NT2/D1 (cell line): ENCODE results near the gene AUP1.

Experiments
- SUZ12 ChIP-seq: IDR thresholded peaks from 2 replicates; pipeline ENCODE4 v1.6.1; 2011; ENCODE audit not compliant: insufficient read length, insufficient read depth; ENCODE audit errors: extremely low read depth
- YY1 ChIP-seq: IDR thresholded peaks from 2 replicates; pipeline ENCODE4 v1.6.1; 2011; ENCODE audit not compliant: insufficient read length, insufficient read depth
- ZNF274 ChIP-seq: IDR thresholded peaks from 2 replicates; pipeline ENCODE4 v1.6.1; 2011; ENCODE audit warnings: mild to moderate bottlenecking, low read depth, low read length

DNA sequence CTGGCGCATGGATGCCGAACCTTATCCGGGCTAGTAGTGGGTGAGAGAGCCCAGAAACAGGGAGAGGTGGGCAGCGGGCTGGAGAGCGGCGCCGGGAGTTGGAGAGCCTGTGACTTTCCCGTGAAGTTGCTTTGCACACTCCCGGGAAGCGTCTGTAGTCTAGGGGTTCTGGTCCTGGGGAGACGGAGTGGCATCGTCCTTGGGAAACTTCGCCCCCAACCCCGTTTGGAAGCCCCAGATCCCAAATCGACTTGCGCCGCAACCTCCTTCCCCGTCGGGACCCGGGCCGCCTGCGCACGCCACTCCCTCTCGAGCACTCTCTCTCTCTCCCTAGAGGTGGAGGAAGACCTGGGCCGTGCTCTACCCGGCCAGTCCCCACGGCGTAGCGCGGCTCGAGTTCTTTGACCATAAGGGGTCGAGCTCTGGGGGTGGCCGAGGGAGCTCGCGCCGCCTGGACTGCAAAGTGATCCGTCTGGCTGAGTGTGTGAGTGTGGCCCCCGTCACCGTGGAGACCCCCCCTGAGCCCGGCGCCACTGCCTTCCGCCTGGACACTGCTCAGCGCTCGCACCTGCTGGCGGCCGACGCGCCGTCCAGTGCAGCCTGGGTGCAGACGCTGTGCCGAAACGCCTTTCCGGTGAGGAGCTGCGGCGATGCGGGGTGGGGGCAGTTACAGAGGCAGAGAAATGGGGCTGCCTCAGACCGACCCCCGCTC lies 25.5 kb upstream of the AUP1 start:
- TF ChIP-seq ZNF274 (no peak), SUZ12 (no peak), YY1 (no peak)
